Fibroblast of skin of abdomen (primary cell): ENCODE measurements around the gene LZTR1.
A peak's percentile ranks its signal among the peaks of the same experiment; 100 is the strongest.

Experiments used
- DNase-seq: peaks from one replicate; pipeline ENCODE4 v3.0.0-alpha.2; 2013

The LZTR1 gene

GRCh38 chr22:20980938-20981722 lies 967 bp upstream of the LZTR1 start:
- no peak for DNase-seq

- DNase-seq = no peak
Measured at GRCh38 chr22:20982563-20982882, 426 bp downstream of the LZTR1 start.

- no peak for DNase-seq
Measured at GRCh38 chr22:20983081-20983771, 1.1 kb downstream of the LZTR1 start.

GRCh38 chr22:20985720-20986119 lies 3.6 kb downstream of the LZTR1 start:
- DNase-seq = no peak

- no peak for DNase-seq
Measured at GRCh38 chr22:20986365-20986764, 4.3 kb downstream of the LZTR1 start.

- DNase-seq = no peak
Measured at GRCh38 chr22:20987375-20987774, 5.3 kb downstream of the LZTR1 start.

GRCh38 chr22:20988573-20989322 lies 6.7 kb downstream of the LZTR1 start:
- DNase-seq = no peak

GRCh38 chr22:20989323-20990138 lies 7.4 kb downstream of the LZTR1 start:
- peak; percentile 21 for DNase-seq

- no peak for DNase-seq
Measured at GRCh38 chr22:20990184-20991180, 8.4 kb downstream of the LZTR1 start.

- no peak for DNase-seq
Measured at GRCh38 chr22:20991252-20992055, 9.4 kb downstream of the LZTR1 start.

- DNase-seq = no peak
Measured at GRCh38 chr22:20992056-20992442, 10.0 kb downstream of the LZTR1 start.

- DNase-seq = no peak
Measured at GRCh38 chr22:20992456-20993303, 10.6 kb downstream of the LZTR1 start.

- no peak for DNase-seq
Measured at GRCh38 chr22:20993304-20994127, 11.4 kb downstream of the LZTR1 start.

- DNase-seq = no peak
Measured at GRCh38 chr22:20994128-20994901, 12.2 kb downstream of the LZTR1 start.

- no peak for DNase-seq
Measured at GRCh38 chr22:20994902-20995241, 12.8 kb downstream of the LZTR1 start.

GRCh38 chr22:20995329-20996030 lies 13.4 kb downstream of the LZTR1 start:
- DNase-seq = no peak

GRCh38 chr22:20996031-20996410 lies 13.9 kb downstream of the LZTR1 start:
- no peak for DNase-seq
